Small intestine (tissue), 7 donors: ENCODE data around the gene EGF. TPM values are rescaled to one million over a fixed set of nuclear protein-coding genes. Genes with fewer than 3 reads are reported as not detected.
"Not testable (repeated sequence)": the region's sequence is repeated elsewhere in the genome, so short reads cannot be mapped to it uniquely, and the experiment has no call there.

Experiments used
- DNase-seq, 2 donors: peaks; one replicate each; pipeline versions ENCODE4 v3.0.0 to v3.0.0-alpha.2; 2013
- FAIRE-seq: peaks from 2 replicates; lab custom pipeline; 2012; peaks lifted over from hg19 to GRCh38; lab: Jason Lieb, UNC
- H3K27ac ChIP-seq, 3 donors: one replicate each; pipeline ENCODE4 v1.5.1; 2013; ENCODE audit warnings: low read length in 2 of 3, mild to moderate bottlenecking in 2 of 3, control low read depth in 1 of 3, inconsistent platforms in 1 of 3, low read depth in 1 of 3, moderate library complexity in 1 of 3
- H3K27me3 ChIP-seq, 3 donors: one replicate each; pipeline ENCODE4 v1.6.1; 2013; ENCODE audit warnings: low read length in 3 of 3, inconsistent platforms in 1 of 3; ENCODE audit not compliant: control insufficient read depth in 3 of 3, insufficient read depth in 3 of 3
- H3K36me3 ChIP-seq, 3 donors: one replicate each; pipeline ENCODE4 v1.6.1; 2013; ENCODE audit warnings: low read length in 3 of 3, inconsistent platforms in 1 of 3, low read depth in 1 of 3, mild to moderate bottlenecking in 1 of 3, moderate library complexity in 1 of 3; ENCODE audit not compliant: control insufficient read depth in 3 of 3, insufficient read depth in 2 of 3
- H3K4me1 ChIP-seq, 3 donors: one replicate each; pipeline ENCODE4 v1.6.1; 2013; ENCODE audit warnings: low read length in 2 of 3, inconsistent platforms in 1 of 3, low read depth in 1 of 3, mild to moderate bottlenecking in 1 of 3, moderate library complexity in 1 of 3; ENCODE audit not compliant: control insufficient read depth in 3 of 3, insufficient read depth in 2 of 3
- H3K4me3 ChIP-seq, 3 donors: one replicate each; pipeline ENCODE4 v1.5.1; 2013; ENCODE audit warnings: low read length in 3 of 3, control low read depth in 1 of 3, inconsistent platforms in 1 of 3, low read depth in 1 of 3, mild to moderate bottlenecking in 1 of 3, moderate library complexity in 1 of 3
- H3K9me3 ChIP-seq, 2 donors: one replicate each; pipeline ENCODE4 v1.6.1; 2013; ENCODE audit warnings: low read depth in 1 of 2, low read length in 1 of 2; ENCODE audit not compliant: control insufficient read depth in 2 of 2, insufficient read depth in 1 of 2
- WGBS, 3 donors: extraction: QIAGEN DNeasy Blood & Tissue Kit; methylation state at CpG; one replicate each; pipeline ENCODE4 v1.1.7; 2013; 5-methylcytosine and 5-hydroxymethylcytosine counted together
- polyA plus RNA-seq, 4 donors: library from polyadenylated mRNA; stranded (reverse) in 3 of 4; unstranded in 1 of 4; fragments of 200-250 nt in 3 of 4; fragments of 120-200 nt in 1 of 4; gene quantifications; one replicate each; pipeline versions ENCODE4 v1.2.1 to v1.2.3, GENCODE V29; 2013
- donor health status: healthy with polysubstance abuse.
- donor health status: control.
- donor health status: control.
- donor health status: Bipolar disorder and iron deficiency.
- donor health status: healthy.

EGF gene
- polyA plus RNA-seq, 4 donors: 0.48 to 42.2 TPM; not detected in 2

- Histone ChIP-seq H3K27ac (no peak overlapping the region), H3K4me1 (no peaks in the 10 kb centered on the region), H3K4me3 (no peak overlapping the region), H3K27me3 (no peaks in the 10 kb centered on the region), H3K9me3 (no peaks in the 10 kb centered on the region), H3K36me3 (no peaks in the 10 kb centered on the region)
- 79 to 86% (median 83%) methylated on average over 1 of the region's 1 CpG for WGBS, 3 donors
- FAIRE-seq (no peak), DNase-seq (no peak)
Measured at GRCh38 chr4:110025056-110025455, 112.4 kb downstream of the EGF start.

- H3K27ac ChIP-seq: no peak overlapping the region
- no peaks in the 10 kb centered on the region for H3K27me3 ChIP-seq
- WGBS, 3 donors: 90 to 98% (median 92%) methylated on average over 3 of the region's 3 CpGs
- no peak overlapping the region for H3K4me3 ChIP-seq
- FAIRE-seq (no peak), DNase-seq (no peak)
- no peaks in the 10 kb centered on the region for H3K36me3 ChIP-seq
- no peaks in the 10 kb centered on the region for H3K9me3 ChIP-seq
- no peaks in the 10 kb centered on the region for H3K4me1 ChIP-seq
Measured at GRCh38 chr4:110025718-110026117, 113.0 kb downstream of the EGF start.

GRCh38 chr4:110032603-110033002 is 119.9 kb downstream of the EGF start:
- FAIRE-seq (no peak), DNase-seq (no peak)
- Histone ChIP-seq H3K27me3 (no peaks in the 10 kb centered on the region), H3K4me1 (no peaks in the 10 kb centered on the region), H3K27ac (no peak overlapping the region), H3K4me3 (no peak overlapping the region), H3K9me3 (no peaks in the 10 kb centered on the region), H3K36me3 (no peaks in the 10 kb centered on the region)
- WGBS, 3 donors: 80 to 92% (median 88%) methylated on average over 7 of the region's 7 CpGs

- H3K27me3 ChIP-seq: no peaks in the 10 kb centered on the region
- no peak overlapping the region for H3K4me3 ChIP-seq
- DNase-seq (no peak), FAIRE-seq (no peak)
- no peaks in the 10 kb centered on the region for H3K4me1 ChIP-seq
- no peaks in the 10 kb centered on the region for H3K9me3 ChIP-seq
- no peaks in the 10 kb centered on the region for H3K36me3 ChIP-seq
- WGBS, 3 donors: 57 to 78% (median 64%) methylated on average over 8 of the region's 8 CpGs
- H3K27ac ChIP-seq: no peak overlapping the region
Measured at GRCh38 chr4:110033355-110034025, 120.8 kb downstream of the EGF start.

GRCh38 chr4:110034026-110034393 is 121.3 kb downstream of the EGF start:
- 49 to 76% (median 64%) methylated on average over 3 of the region's 3 CpGs for WGBS, 3 donors
- no peak for DNase-seq
- Histone ChIP-seq H3K27me3 (no peaks in the 10 kb centered on the region), H3K36me3 (no peaks in the 10 kb centered on the region), H3K9me3 (no peaks in the 10 kb centered on the region), H3K4me3 (no peak overlapping the region), H3K27ac (no peak overlapping the region), H3K4me1 (no peaks in the 10 kb centered on the region)
- FAIRE-seq: no peak

- not testable (repeated sequence) for H3K27me3 ChIP-seq, H3K36me3 ChIP-seq, DNase-seq, H3K27ac ChIP-seq, H3K4me3 ChIP-seq, H3K9me3 ChIP-seq, FAIRE-seq
- WGBS, 3 donors: 93 to 95% (median 93%) methylated on average over 11 of the region's 11 CpGs
- H3K4me1 ChIP-seq: peaks cover 0 to 13% (median 0%) of the 10 kb centered on the region in 3 donors
Measured at GRCh38 chr4:110039164-110039563, 126.5 kb downstream of the EGF start.

- WGBS, 3 donors: 4 to 40% (median 33%) methylated on average over 1 of the region's 1 CpG
- Histone ChIP-seq H3K27me3 (no peaks in the 10 kb centered on the region), H3K4me3 (no peak overlapping the region), H3K27ac (peak overlapping the region in 1 of 3 donors; percentile 1), H3K9me3 (no peaks in the 10 kb centered on the region), H3K36me3 (no peaks in the 10 kb centered on the region), H3K4me1 (peaks cover 0 to 13% (median 0%) of the 10 kb centered on the region in 3 donors)
- DNase-seq (peak; percentile 55 to 80), FAIRE-seq (no peak)
Measured at GRCh38 chr4:110041735-110042134, 129.1 kb downstream of the EGF start.

GRCh38 chr4:110042545-110043517 is 130.1 kb downstream of the EGF start:
- no peaks in the 10 kb centered on the region for H3K36me3 ChIP-seq
- no peaks in the 10 kb centered on the region for H3K9me3 ChIP-seq
- FAIRE-seq (no peak), DNase-seq (no peak)
- no peak overlapping the region for H3K4me3 ChIP-seq
- no peaks in the 10 kb centered on the region for H3K27me3 ChIP-seq
- 49 to 71% (median 58%) methylated on average over 13 of the region's 13 CpGs for WGBS, 3 donors
- H3K4me1 ChIP-seq: peaks cover 0 to 13% (median 0%) of the 10 kb centered on the region in 3 donors
- H3K27ac ChIP-seq: no peak overlapping the region
